Keratinocyte (primary cell): ENCODE measurements around the gene CFAP54. TPM values are rescaled to one million over a fixed set of nuclear protein-coding genes. Genes with fewer than 3 reads are reported as not detected.

Source experiments
- DNase-seq: peaks from one replicate; pipeline ENCODE4 v3.0.0-alpha.2; 2011; ENCODE audit warnings: low read depth, missing footprints, low spot score
- FAIRE-seq: peaks from 2 replicates; lab custom pipeline; 2011; peaks lifted over from hg19 to GRCh38; lab: Jason Lieb, UNC
- H2AFZ ChIP-seq: 2 replicates; pipeline ENCODE4 v1.6.0; 2012; ENCODE audit warnings: low read length, control low read depth, inconsistent platforms; ENCODE audit not compliant: control insufficient read depth
- H3K27ac ChIP-seq: 2 replicates; pipeline ENCODE4 v1.5.1; 2011; ENCODE audit warnings: low read length; ENCODE audit not compliant: control insufficient read depth, insufficient read depth
- H3K27me3 ChIP-seq: 3 replicates; pipeline ENCODE4 v1.6.0; 2011; ENCODE audit warnings: low read length; ENCODE audit not compliant: control insufficient read depth, insufficient read depth; ENCODE audit errors: extremely low read depth
- H3K36me3 ChIP-seq, 2 experiments: 2 replicates in 1 of 2; 3 replicates in 1 of 2; pipeline ENCODE4 v1.5.1; 2011; ENCODE audit warnings: low read length in 2 of 2, mild to moderate bottlenecking in 1 of 2; ENCODE audit not compliant: control insufficient read depth in 2 of 2, insufficient read depth in 2 of 2; ENCODE audit errors: extremely low read depth in 1 of 2
- H3K4me1 ChIP-seq: 3 replicates; pipeline ENCODE4 v1.5.1; 2011; ENCODE audit warnings: low read length; ENCODE audit not compliant: control insufficient read depth, insufficient read depth; ENCODE audit errors: extremely low read depth
- H3K4me2 ChIP-seq: 3 replicates; pipeline ENCODE4 v1.6.0; 2011; ENCODE audit warnings: low read depth, low read length; ENCODE audit not compliant: control insufficient read depth, insufficient read depth; ENCODE audit errors: extremely low read depth
- H3K4me3 ChIP-seq, 3 experiments: fragments of 200-600 bp in 1 of 3; sonication (generic) in 1 of 3; 2 replicates in 2 of 3; 3 replicates in 1 of 3; pipeline ENCODE4 v1.5.1; 2011 to 2016; ENCODE audit warnings: low read length in 3 of 3, mild to moderate bottlenecking in 3 of 3, control low read depth in 2 of 3, inconsistent platforms in 1 of 3, low read depth in 1 of 3, mixed read lengths in 1 of 3, mixed run types in 1 of 3, moderate library complexity in 1 of 3; ENCODE audit not compliant: control insufficient read depth in 2 of 3, insufficient read depth in 2 of 3; ENCODE audit errors: extremely low read depth in 1 of 3
- H3K79me2 ChIP-seq: 2 replicates; pipeline ENCODE4 v1.6.0; 2012; ENCODE audit warnings: low read length; ENCODE audit not compliant: control insufficient read depth, insufficient read depth
- H3K9ac ChIP-seq: 3 replicates; pipeline ENCODE4 v1.6.0; 2011; ENCODE audit warnings: low read length; ENCODE audit not compliant: control insufficient read depth, insufficient read depth; ENCODE audit errors: extremely low read depth
- H3K9me1 ChIP-seq: 3 replicates; pipeline ENCODE4 v1.6.0; 2011; ENCODE audit warnings: low read length; ENCODE audit not compliant: control insufficient read depth, insufficient read depth; ENCODE audit errors: extremely low read depth
- H3K9me3 ChIP-seq: 2 replicates; pipeline ENCODE4 v1.5.1; 2012; ENCODE audit warnings: low read depth, low read length; ENCODE audit not compliant: control insufficient read depth
- H4K20me1 ChIP-seq: 3 replicates; pipeline ENCODE4 v1.6.0; 2011; ENCODE audit warnings: low read length; ENCODE audit not compliant: control insufficient read depth, insufficient read depth; ENCODE audit errors: extremely low read depth
- EZH2 ChIP-seq: IDR thresholded peaks from one replicate; pipeline ENCODE4 v1.6.1; 2012; ENCODE audit warnings: inconsistent platforms, mild to moderate bottlenecking, low read length, moderate library complexity
- dilution Hi-C: fragments of 300-500 bp; cut with MboI; formaldehyde crosslinking; loops from one replicate; pipeline ENCODE4 v1.7.0; 2020; ENCODE audit warnings: low sequenced_read_pairs; ENCODE audit not compliant: extremely low pct_ligation_motif_present
- polyA plus RNA-seq, 5 experiments: library from polyadenylated mRNA; depleted of rRNA in 3 of 5; stranded (reverse) in 3 of 5; stranded (forward) in 1 of 5; unstranded in 1 of 5; fragments of >200 nt; gene quantifications; 1 replicate in 1 of 5; 2 replicates in 3 of 5; 3 replicates in 1 of 5; pipeline versions ENCODE4 v1.2.1 to v1.2.3, GENCODE V29; 2011 to 2012; ENCODE audit warnings: missing spikeins in 2 of 5, low read depth in 1 of 5, low replicate concordance in 1 of 5
- TF ChIP-seq, protein P1 (sequence below), 3 experiments: IDR thresholded peaks in 1 of 3; conservative IDR thresholded peaks in 1 of 3; optimal IDR thresholded peaks in 1 of 3; 2 replicates in 2 of 3; 3 replicates in 1 of 3; pipeline versions ENCODE3 to v1.5.1; 2011; ENCODE audit warnings: low read length in 3 of 3, mild to moderate bottlenecking in 3 of 3, moderate library complexity in 2 of 3, control low read depth in 1 of 3, inconsistent platforms in 1 of 3; ENCODE audit not compliant: insufficient read depth in 2 of 3; ENCODE audit errors: extremely low read depth in 1 of 3

Gene CFAP54
- polyA plus RNA-seq, 1 donor (not counting 4 experiments of a cell fraction or from before 2014, with no cell fraction given): 1.2 TPM

DNA sequence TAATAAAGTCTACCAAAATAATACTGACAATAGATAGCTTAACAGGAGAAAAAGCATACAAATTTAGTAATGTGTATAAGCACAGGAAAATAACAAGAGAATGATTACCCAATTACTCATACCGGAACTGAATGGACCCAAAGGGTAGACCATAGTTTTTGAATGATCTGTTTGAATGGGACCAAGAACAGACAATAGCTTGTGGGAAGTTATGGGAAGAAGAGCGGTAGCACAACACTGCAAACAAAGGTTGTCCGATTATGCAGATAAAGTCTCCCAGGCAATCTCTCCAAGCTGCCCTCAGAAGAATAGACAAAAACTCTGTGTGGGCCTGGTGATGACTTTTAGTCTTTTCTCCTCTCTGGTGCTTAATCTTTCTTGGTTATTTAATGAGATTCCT, 321.1 kb downstream of the CFAP54 start:
- Histone ChIP-seq H3K27me3 (no peaks in the 10 kb centered on the region), H3K36me3 (no peaks in the 10 kb centered on the region), H3K4me2 (no peak overlapping the region), H3K4me1 (peaks cover 5% of the 10 kb centered on the region), H2AFZ (no peak overlapping the region), H3K4me3 (no peak overlapping the region), H3K27ac (no peak overlapping the region), H3K9me3 (no peaks in the 10 kb centered on the region), H4K20me1 (no peaks in the 10 kb centered on the region), H3K9ac (no peak overlapping the region), H3K79me2 (no peaks in the 10 kb centered on the region), H3K9me1 (no peaks in the 10 kb centered on the region)
- DNase-seq (no peak), FAIRE-seq (no peak)
- dilution Hi-C loops: no loop called here
- TF ChIP-seq EZH2: no peak

- Histone ChIP-seq H3K4me2 (peak overlapping the region; percentile 16), H3K36me3 (no peaks in the 10 kb centered on the region), H3K79me2 (no peaks in the 10 kb centered on the region), H2AFZ (peak overlapping the region; percentile 7), H3K4me1 (peaks cover 5% of the 10 kb centered on the region), H4K20me1 (no peaks in the 10 kb centered on the region), H3K9me3 (no peaks in the 10 kb centered on the region), H3K27ac (no peak overlapping the region), H3K4me3 (no peak overlapping the region), H3K9me1 (no peaks in the 10 kb centered on the region), H3K9ac (no peak overlapping the region), H3K27me3 (no peaks in the 10 kb centered on the region)
- dilution Hi-C loops: no loop called here
- peak; percentile 76 for FAIRE-seq
- no peak for TF ChIP-seq EZH2
- TF ChIP-seq, protein P1, sequence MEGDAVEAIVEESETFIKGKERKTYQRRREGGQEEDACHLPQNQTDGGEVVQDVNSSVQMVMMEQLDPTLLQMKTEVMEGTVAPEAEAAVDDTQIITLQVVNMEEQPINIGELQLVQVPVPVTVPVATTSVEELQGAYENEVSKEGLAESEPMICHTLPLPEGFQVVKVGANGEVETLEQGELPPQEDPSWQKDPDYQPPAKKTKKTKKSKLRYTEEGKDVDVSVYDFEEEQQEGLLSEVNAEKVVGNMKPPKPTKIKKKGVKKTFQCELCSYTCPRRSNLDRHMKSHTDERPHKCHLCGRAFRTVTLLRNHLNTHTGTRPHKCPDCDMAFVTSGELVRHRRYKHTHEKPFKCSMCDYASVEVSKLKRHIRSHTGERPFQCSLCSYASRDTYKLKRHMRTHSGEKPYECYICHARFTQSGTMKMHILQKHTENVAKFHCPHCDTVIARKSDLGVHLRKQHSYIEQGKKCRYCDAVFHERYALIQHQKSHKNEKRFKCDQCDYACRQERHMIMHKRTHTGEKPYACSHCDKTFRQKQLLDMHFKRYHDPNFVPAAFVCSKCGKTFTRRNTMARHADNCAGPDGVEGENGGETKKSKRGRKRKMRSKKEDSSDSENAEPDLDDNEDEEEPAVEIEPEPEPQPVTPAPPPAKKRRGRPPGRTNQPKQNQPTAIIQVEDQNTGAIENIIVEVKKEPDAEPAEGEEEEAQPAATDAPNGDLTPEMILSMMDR (optimal IDR thresholded peaks at IDR 0.05 in 1 of 3, IDR thresholded peaks at IDR 0.05 in 1 of 3, conservative IDR thresholded peaks at IDR 0.05 in 1 of 3; ENCODE audit: extremely low read depth in 1 of 3, insufficient read depth in 2 of 3, low read length in 3 of 3): no peak
- peak; percentile 33 for DNase-seq
These were observed 321.7 kb downstream of the CFAP54 start for GRCh38 chr12:96811083-96811482.

DNA sequence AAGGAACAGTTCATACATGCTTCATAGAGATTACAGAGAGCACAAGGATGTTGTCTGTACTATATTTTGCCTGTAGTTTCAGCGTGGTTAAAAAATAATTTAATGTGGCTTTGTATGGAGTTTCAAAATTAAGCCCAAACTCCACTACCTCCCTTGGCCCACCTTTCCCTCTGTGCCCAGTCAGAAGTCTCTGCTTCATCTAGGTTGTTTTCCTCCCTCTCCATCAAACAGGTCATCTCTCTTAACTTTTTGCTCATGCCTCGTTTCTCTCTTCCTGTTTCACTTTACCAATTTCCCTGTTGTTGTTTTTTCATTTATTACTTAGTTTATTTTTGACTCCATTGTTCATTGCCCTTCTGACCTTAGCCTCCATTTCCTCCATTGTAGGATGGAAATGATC, 322.8 kb downstream of the CFAP54 start:
- TF ChIP-seq EZH2: no peak
- TF ChIP-seq, protein P1 (optimal IDR thresholded peaks at IDR 0.05 in 1 of 3, IDR thresholded peaks at IDR 0.05 in 1 of 3, conservative IDR thresholded peaks at IDR 0.05 in 1 of 3; ENCODE audit: extremely low read depth in 1 of 3, insufficient read depth in 2 of 3, low read length in 3 of 3): no peak
- Histone ChIP-seq H3K9me1 (no peaks in the 10 kb centered on the region), H3K4me3 (no peak overlapping the region), H3K79me2 (no peaks in the 10 kb centered on the region), H3K4me1 (peaks cover 5% of the 10 kb centered on the region), H3K9me3 (no peaks in the 10 kb centered on the region), H2AFZ (no peak overlapping the region), H3K27ac (no peak overlapping the region), H4K20me1 (no peaks in the 10 kb centered on the region), H3K4me2 (no peak overlapping the region), H3K27me3 (no peaks in the 10 kb centered on the region), H3K9ac (no peak overlapping the region), H3K36me3 (no peaks in the 10 kb centered on the region)
- dilution Hi-C loops: no loop called here
- DNase-seq: no peak
- no peak for FAIRE-seq
